Panc1 (cell line): Measurements from ENCODE around the gene DESI1. TPM values are rescaled to one million over a fixed set of nuclear protein-coding genes. Genes with fewer than 3 reads are reported as not detected.

ENCODE experiments used
- ATAC-seq: fragments of 200-7000 bp; cut with Tn5 transposase; 2 replicates; pipeline ENCODE4 v1.9.1; 2020; ENCODE audit warnings: mild to moderate bottlenecking, moderate library complexity
- BruUV-seq: library from RNA; stranded (reverse); fragments of 400-500 nt; replicated peaks from 2 replicates; lab custom pipeline; 2021; lab: Mats Ljungman, UMichigan
- CTCF ChIA-PET: fragments of 300-600 bp; sonication (Branson Sonifier 250); formaldehyde crosslinking; loops from one replicate; lab custom pipeline; 2022; ENCODE audit warnings: antibody characterized with exemption; lab: Charles Lee
- POLR2A ChIA-PET: fragments of 300-600 bp; sonication (Branson Sonifier 250); formaldehyde crosslinking; loops from one replicate; lab custom pipeline; 2022; ENCODE audit warnings: antibody characterized with exemption; lab: Charles Lee
- DNase-seq: peaks from one replicate; pipeline ENCODE4 v3.0.0-alpha.2; 2010; ENCODE audit warnings: low read depth, low spot score
- H3K27ac ChIP-seq: 2 replicates; pipeline ENCODE4 v1.5.1; 2011; ENCODE audit warnings: mild to moderate bottlenecking, low read length, inconsistent platforms
- H3K27me3 ChIP-seq: fragments of 200-500 bp; sonication (Bioruptor generic); 2 replicates; pipeline ENCODE4 v1.6.0; 2014; ENCODE audit warnings: low read length, inconsistent platforms; ENCODE audit not compliant: control insufficient read depth, insufficient read depth
- H3K36me3 ChIP-seq: fragments of 200-500 bp; sonication (Bioruptor generic); 2 replicates; pipeline ENCODE4 v1.5.1; 2014; ENCODE audit warnings: inconsistent platforms, mild to moderate bottlenecking, low read length, moderate library complexity; ENCODE audit not compliant: control insufficient read depth, insufficient read depth
- H3K4me1 ChIP-seq: 2 replicates; pipeline ENCODE4 v1.5.1; 2011; ENCODE audit warnings: inconsistent platforms, mild to moderate bottlenecking, low read length, moderate library complexity; ENCODE audit not compliant: control insufficient read depth, insufficient read depth
- H3K4me3 ChIP-seq, 2 experiments: 2 replicates each; pipeline ENCODE4 v1.5.1; 2011 to 2012; ENCODE audit warnings: low read depth in 2 of 2, low read length in 2 of 2, mild to moderate bottlenecking in 2 of 2, inconsistent platforms in 1 of 2, moderate library complexity in 1 of 2
- H3K9me3 ChIP-seq: fragments of 200-500 bp; sonication (Bioruptor generic); 2 replicates; pipeline ENCODE4 v1.5.1; 2014; ENCODE audit warnings: low read depth, mild to moderate bottlenecking, inconsistent platforms, low read length, moderate library complexity; ENCODE audit not compliant: control insufficient read depth, insufficient read depth
- CTCF ChIP-seq: fragments of 450-650 bp; IDR thresholded peaks from 2 replicates; pipeline ENCODE4 v1.5.1; 2017; ENCODE audit warnings: mild to moderate bottlenecking
- POLR2AphosphoS5 ChIP-seq: IDR thresholded peaks from 2 replicates; pipeline ENCODE4 v1.6.1; 2012; ENCODE audit warnings: mild to moderate bottlenecking, low read depth, low read length, moderate library complexity
- REST ChIP-seq, 2 experiments: IDR thresholded peaks; 2 replicates each; pipeline ENCODE4 v1.6.1; 2011 to 2012; ENCODE audit warnings: low read depth in 2 of 2, control low read depth in 1 of 2, low read length in 1 of 2, mild to moderate bottlenecking in 1 of 2, moderate library complexity in 1 of 2; ENCODE audit not compliant: insufficient read depth in 1 of 2
- SIN3A ChIP-seq: IDR thresholded peaks from 2 replicates; pipeline ENCODE4 v1.6.1; 2012; ENCODE audit warnings: low read depth, mild to moderate bottlenecking, low read length, moderate library complexity, borderline replicate concordance; ENCODE audit not compliant: insufficient read depth
- TCF7L2 ChIP-seq: IDR thresholded peaks from 2 replicates; pipeline ENCODE4 v1.6.1; 2011; ENCODE audit warnings: mild to moderate bottlenecking, low read depth, low read length, inconsistent platforms
- in situ Hi-C: cut with HindIII; loops from 2 replicates; pipeline ENCODE4 v1.10.0; 2016; ENCODE audit warnings: low sequenced_read_pairs, low pct_unique_long_range_greater_than_20kb
- intact Hi-C: fragments of 100-400 bp; cut with micrococcal nuclease; formaldehyde crosslinking; loops from one replicate; pipeline ENCODE4 v1.10.0; 2022; ENCODE audit not compliant: unreplicated experiment
- total RNA-seq: library from RNA; stranded (reverse); gene quantifications from one replicate; pipeline ENCODE4 v1.2.1, GENCODE V29; 2021; ENCODE audit not compliant: unreplicated experiment

The DESI1 gene
- total RNA-seq, 1 experiment from 2014 or later = 33.5 TPM

- no peak for DNase-seq
- intact Hi-C loops = no loop called here
- ATAC-seq = no peak
- in situ Hi-C loops = no loop called here
- H3K27ac ChIP-seq = peak overlapping the region; percentile 70
- H3K4me1 ChIP-seq = peaks cover 58% of the 10 kb centered on the region
- ChIA-PET CTCF (interaction anchor here (0.6 kb wide), 1 partner anchor 242 kb away, joined by 3 read pairs; no protein-coding TSS in a partner anchor), POLR2A (no interaction called here)
- H3K9me3 ChIP-seq = no peaks in the 10 kb centered on the region
- TF ChIP-seq REST (IDR thresholded peaks at IDR 0.05; ENCODE audit: insufficient read depth in 1 of 2, low read depth in 2 of 2, low read length in 1 of 2) = no peak
- no peak for TF ChIP-seq POLR2AphosphoS5
- no peak for TF ChIP-seq CTCF
- TF ChIP-seq SIN3A = no peak
- no peak for TF ChIP-seq TCF7L2
- no peaks in the 10 kb centered on the region for H3K36me3 ChIP-seq
- no peaks in the 10 kb centered on the region for H3K27me3 ChIP-seq
- no peak overlapping the region for H3K4me3 ChIP-seq
- BruUV-seq = no TSS peak
Observed at GRCh38 chr22:41562461-41562860, 58.4 kb downstream of the DESI1 start.

- DNase-seq (no peak), ATAC-seq (0 out of 2 replicates have a peak, but pooled peaks have one; percentile 3)
- H3K36me3 ChIP-seq = no peaks in the 10 kb centered on the region
- no TSS peak for BruUV-seq
- peak overlapping the region; percentile 70; the same call in 1 of the 2 replicates for H3K27ac ChIP-seq
- CTCF ChIA-PET = no interaction called here
- in situ Hi-C loops (no loop called here), intact Hi-C loops (no loop called here)
- H3K9me3 ChIP-seq = no peaks in the 10 kb centered on the region
- peaks cover 51% of the 10 kb centered on the region for H3K4me1 ChIP-seq
- H3K27me3 ChIP-seq = no peaks in the 10 kb centered on the region
- TF ChIP-seq POLR2AphosphoS5 (no peak), TCF7L2 (no peak), REST (IDR thresholded peaks at IDR 0.05; ENCODE audit: insufficient read depth in 1 of 2, low read depth in 2 of 2, low read length in 1 of 2) (no peak), SIN3A (no peak), CTCF (no peak)
- H3K4me3 ChIP-seq = no peak overlapping the region
- POLR2A ChIA-PET = no interaction called here
Observed at GRCh38 chr22:41561788-41562187, 59.1 kb downstream of the DESI1 start.
